Measurements from ENCODE around the gene CFAP161. TPM values are rescaled to one million over a fixed set of nuclear protein-coding genes. Genes with fewer than 3 reads are reported as not detected.

CFAP161 gene
- total RNA-seq, 1 donor from 2014 or later: 0.36 TPM

GRCh38 chr15:81095690-81096365, 38.2 kb upstream of the CFAP161 start:
- no peaks in the 10 kb centered on the region for H3K9me3 Mint-ChIP-seq
- H3K27ac Mint-ChIP-seq: no peak overlapping the region
- no peaks in the 10 kb centered on the region for H3K36me3 Mint-ChIP-seq
- H3K4me1 Mint-ChIP-seq (ENCODE audit: unreplicated experiment): peaks cover 19% of the 10 kb centered on the region
- no peak overlapping the region for H3K4me3 Mint-ChIP-seq
- H3K27me3 Mint-ChIP-seq: peaks cover 41% of the 10 kb centered on the region
- no peak for DNase-seq (ENCODE audit: extremely low spot score, unreplicated experiment)
- TF ChIP-seq, protein P1, sequence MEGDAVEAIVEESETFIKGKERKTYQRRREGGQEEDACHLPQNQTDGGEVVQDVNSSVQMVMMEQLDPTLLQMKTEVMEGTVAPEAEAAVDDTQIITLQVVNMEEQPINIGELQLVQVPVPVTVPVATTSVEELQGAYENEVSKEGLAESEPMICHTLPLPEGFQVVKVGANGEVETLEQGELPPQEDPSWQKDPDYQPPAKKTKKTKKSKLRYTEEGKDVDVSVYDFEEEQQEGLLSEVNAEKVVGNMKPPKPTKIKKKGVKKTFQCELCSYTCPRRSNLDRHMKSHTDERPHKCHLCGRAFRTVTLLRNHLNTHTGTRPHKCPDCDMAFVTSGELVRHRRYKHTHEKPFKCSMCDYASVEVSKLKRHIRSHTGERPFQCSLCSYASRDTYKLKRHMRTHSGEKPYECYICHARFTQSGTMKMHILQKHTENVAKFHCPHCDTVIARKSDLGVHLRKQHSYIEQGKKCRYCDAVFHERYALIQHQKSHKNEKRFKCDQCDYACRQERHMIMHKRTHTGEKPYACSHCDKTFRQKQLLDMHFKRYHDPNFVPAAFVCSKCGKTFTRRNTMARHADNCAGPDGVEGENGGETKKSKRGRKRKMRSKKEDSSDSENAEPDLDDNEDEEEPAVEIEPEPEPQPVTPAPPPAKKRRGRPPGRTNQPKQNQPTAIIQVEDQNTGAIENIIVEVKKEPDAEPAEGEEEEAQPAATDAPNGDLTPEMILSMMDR (conservative IDR thresholded peaks at IDR 0.05): no peak

DNA sequence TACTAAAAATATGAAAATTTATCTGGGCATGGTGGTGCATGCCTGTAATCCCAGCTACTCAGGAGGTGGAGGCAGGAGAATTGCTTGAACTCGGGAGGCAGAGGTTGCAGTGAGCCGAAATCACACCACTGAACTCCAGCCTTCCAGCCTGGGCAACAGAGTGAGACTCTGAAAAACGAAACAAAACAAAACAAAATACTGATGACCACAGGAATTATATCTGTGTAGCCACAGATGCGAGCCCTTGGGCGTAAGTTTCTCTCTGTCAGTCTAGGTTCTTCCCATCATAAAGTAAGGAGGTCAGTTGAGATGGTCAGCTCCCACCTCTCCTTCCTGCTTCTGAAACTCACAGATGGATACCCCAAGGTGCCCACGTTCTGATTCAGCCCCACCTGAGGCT, 37.7 kb upstream of the CFAP161 start:
- no peak for DNase-seq (ENCODE audit: extremely low spot score, unreplicated experiment)
- Mint-ChIP-seq H3K27ac (no peak overlapping the region), H3K4me1 (ENCODE audit: unreplicated experiment) (peaks cover 19% of the 10 kb centered on the region), H3K27me3 (peaks cover 43% of the 10 kb centered on the region), H3K36me3 (no peaks in the 10 kb centered on the region), H3K4me3 (no peak overlapping the region), H3K9me3 (no peaks in the 10 kb centered on the region)
- TF ChIP-seq, protein P1 (conservative IDR thresholded peaks at IDR 0.05): no peak

GRCh38 chr15:81097116-81097889, 36.8 kb upstream of the CFAP161 start:
- TF ChIP-seq, protein P1 (conservative IDR thresholded peaks at IDR 0.05): no peak
- DNase-seq (ENCODE audit: extremely low spot score, unreplicated experiment): no peak
- no peaks in the 10 kb centered on the region for H3K9me3 Mint-ChIP-seq
- H3K27ac Mint-ChIP-seq: no peak overlapping the region
- H3K36me3 Mint-ChIP-seq: no peaks in the 10 kb centered on the region
- peaks cover 13% of the 10 kb centered on the region for H3K4me1 Mint-ChIP-seq (ENCODE audit: unreplicated experiment)
- no peak overlapping the region for H3K4me3 Mint-ChIP-seq
- H3K27me3 Mint-ChIP-seq: peaks cover 45% of the 10 kb centered on the region

- Mint-ChIP-seq H3K36me3 (no peaks in the 10 kb centered on the region), H3K4me3 (no peak overlapping the region), H3K27me3 (peaks cover 47% of the 10 kb centered on the region), H3K9me3 (no peaks in the 10 kb centered on the region), H3K4me1 (ENCODE audit: unreplicated experiment) (peaks cover 7% of the 10 kb centered on the region), H3K27ac (no peak overlapping the region)
- DNase-seq (ENCODE audit: extremely low spot score, unreplicated experiment): no peak
- TF ChIP-seq, protein P1 (conservative IDR thresholded peaks at IDR 0.05): no peak
Observed at GRCh38 chr15:81097890-81098280, 36.2 kb upstream of the CFAP161 start.

- TF ChIP-seq, protein P1 (conservative IDR thresholded peaks at IDR 0.05): no peak
- Mint-ChIP-seq H3K4me3 (no peak overlapping the region), H3K4me1 (ENCODE audit: unreplicated experiment) (peaks cover 4% of the 10 kb centered on the region), H3K36me3 (no peaks in the 10 kb centered on the region), H3K27me3 (peaks cover 51% of the 10 kb centered on the region), H3K9me3 (no peaks in the 10 kb centered on the region), H3K27ac (no peak overlapping the region)
- no peak for DNase-seq (ENCODE audit: extremely low spot score, unreplicated experiment)
Observed at GRCh38 chr15:81098349-81098748, 35.7 kb upstream of the CFAP161 start.
